ENCODE measurements around the gene ENOX1. TPM values are rescaled to one million over a fixed set of nuclear protein-coding genes. Genes with fewer than 3 reads are reported as not detected.

ENOX1 gene
- polyA plus RNA-seq, 1 donor (not counting 4 experiments of a cell fraction or from before 2014, with no cell fraction given), result 1.1 TPM

DNA sequence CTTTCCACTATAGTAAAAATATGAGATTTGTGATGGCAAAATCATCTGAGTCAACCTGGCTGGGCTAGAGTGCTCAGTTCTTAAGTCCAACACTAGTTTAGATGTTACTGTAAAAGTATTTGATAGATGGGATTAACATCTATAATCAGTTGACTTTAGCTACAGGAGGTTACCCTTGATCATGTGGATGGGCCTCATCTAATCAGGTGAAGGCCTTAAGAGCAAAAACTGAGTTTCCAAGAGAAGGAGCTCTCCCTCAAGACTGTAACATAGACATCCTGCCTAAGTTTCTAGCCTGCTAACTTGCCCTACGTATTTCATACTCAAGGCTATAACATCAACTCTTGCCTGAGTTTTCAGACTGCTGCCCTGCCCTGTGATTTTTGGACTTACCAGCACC, 132.8 kb downstream of the ENOX1 start:
- FAIRE-seq, result no peak
- Histone ChIP-seq H3K27me3 (ENCODE audit: control insufficient read depth, extremely low read depth, insufficient read depth, low read length) (no peaks in the 10 kb centered on the region), H4K20me1 (ENCODE audit: control insufficient read depth, extremely low read depth, insufficient read depth, low read length) (no peaks in the 10 kb centered on the region), H2AFZ (ENCODE audit: control insufficient read depth, low read length) (no peak overlapping the region), H3K27ac (ENCODE audit: control insufficient read depth, insufficient read depth, low read length) (no peak overlapping the region), H3K4me2 (ENCODE audit: control insufficient read depth, extremely low read depth, insufficient read depth, low read depth, low read length) (no peak overlapping the region), H3K9ac (ENCODE audit: control insufficient read depth, extremely low read depth, insufficient read depth, low read length) (no peak overlapping the region), H3K36me3 (ENCODE audit: control insufficient read depth in 2 of 2, extremely low read depth in 1 of 2, insufficient read depth in 2 of 2, low read length in 2 of 2) (no peaks in the 10 kb centered on the region), H3K79me2 (ENCODE audit: control insufficient read depth, insufficient read depth, low read length) (no peaks in the 10 kb centered on the region), H3K4me3 (ENCODE audit: control insufficient read depth in 2 of 3, extremely low read depth in 1 of 3, insufficient read depth in 2 of 3, low read depth in 1 of 3, low read length in 3 of 3) (no peak overlapping the region), H3K9me3 (ENCODE audit: control insufficient read depth, low read depth, low read length) (no peaks in the 10 kb centered on the region), H3K4me1 (ENCODE audit: control insufficient read depth, extremely low read depth, insufficient read depth, low read length) (no peaks in the 10 kb centered on the region), H3K9me1 (ENCODE audit: control insufficient read depth, extremely low read depth, insufficient read depth, low read length) (no peaks in the 10 kb centered on the region)
- DNase-seq (ENCODE audit: low read depth, low spot score), result no peak
- dilution Hi-C loops (cut with MboI; ENCODE audit: extremely low pct_ligation_motif_present, low sequenced_read_pairs), result no loop called here
- no peak for TF ChIP-seq EZH2 (IDR thresholded peaks at IDR 0.05; ENCODE audit: low read length)
- TF ChIP-seq, protein P1, sequence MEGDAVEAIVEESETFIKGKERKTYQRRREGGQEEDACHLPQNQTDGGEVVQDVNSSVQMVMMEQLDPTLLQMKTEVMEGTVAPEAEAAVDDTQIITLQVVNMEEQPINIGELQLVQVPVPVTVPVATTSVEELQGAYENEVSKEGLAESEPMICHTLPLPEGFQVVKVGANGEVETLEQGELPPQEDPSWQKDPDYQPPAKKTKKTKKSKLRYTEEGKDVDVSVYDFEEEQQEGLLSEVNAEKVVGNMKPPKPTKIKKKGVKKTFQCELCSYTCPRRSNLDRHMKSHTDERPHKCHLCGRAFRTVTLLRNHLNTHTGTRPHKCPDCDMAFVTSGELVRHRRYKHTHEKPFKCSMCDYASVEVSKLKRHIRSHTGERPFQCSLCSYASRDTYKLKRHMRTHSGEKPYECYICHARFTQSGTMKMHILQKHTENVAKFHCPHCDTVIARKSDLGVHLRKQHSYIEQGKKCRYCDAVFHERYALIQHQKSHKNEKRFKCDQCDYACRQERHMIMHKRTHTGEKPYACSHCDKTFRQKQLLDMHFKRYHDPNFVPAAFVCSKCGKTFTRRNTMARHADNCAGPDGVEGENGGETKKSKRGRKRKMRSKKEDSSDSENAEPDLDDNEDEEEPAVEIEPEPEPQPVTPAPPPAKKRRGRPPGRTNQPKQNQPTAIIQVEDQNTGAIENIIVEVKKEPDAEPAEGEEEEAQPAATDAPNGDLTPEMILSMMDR (optimal IDR thresholded peaks at IDR 0.05 in 1 of 3, IDR thresholded peaks at IDR 0.05 in 1 of 3, conservative IDR thresholded peaks at IDR 0.05 in 1 of 3; ENCODE audit: extremely low read depth in 1 of 3, insufficient read depth in 2 of 3, low read length in 3 of 3), result no peak

DNA sequence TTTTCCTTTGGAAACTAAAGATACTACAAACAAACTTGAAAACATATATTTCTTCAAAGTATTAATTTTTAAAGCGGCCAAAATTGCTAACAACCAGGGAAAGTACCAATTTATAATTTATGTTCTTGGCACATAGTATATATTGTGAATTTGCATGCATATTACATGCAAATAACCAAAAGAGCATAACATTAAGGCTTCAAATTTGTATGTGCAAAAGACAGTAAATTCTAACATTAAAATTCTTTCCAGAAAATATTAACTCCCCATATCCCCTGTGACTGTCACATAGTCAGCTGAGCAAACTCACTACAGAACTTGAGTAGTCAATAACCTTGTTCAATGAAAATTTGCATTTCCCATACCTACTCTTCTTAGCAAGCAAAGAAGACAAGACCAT, 133.4 kb downstream of the ENOX1 start:
- no peak for DNase-seq (ENCODE audit: low read depth, low spot score)
- dilution Hi-C loops (cut with MboI; ENCODE audit: extremely low pct_ligation_motif_present, low sequenced_read_pairs), result no loop called here
- H4K20me1 ChIP-seq (ENCODE audit: control insufficient read depth, extremely low read depth, insufficient read depth, low read length), result no peaks in the 10 kb centered on the region
- no peak overlapping the region for H2AFZ ChIP-seq (ENCODE audit: control insufficient read depth, low read length)
- TF ChIP-seq, protein P1 (optimal IDR thresholded peaks at IDR 0.05 in 1 of 3, IDR thresholded peaks at IDR 0.05 in 1 of 3, conservative IDR thresholded peaks at IDR 0.05 in 1 of 3; ENCODE audit: extremely low read depth in 1 of 3, insufficient read depth in 2 of 3, low read length in 3 of 3), result no peak
- TF ChIP-seq EZH2 (IDR thresholded peaks at IDR 0.05; ENCODE audit: low read length), result no peak
- no peaks in the 10 kb centered on the region for H3K79me2 ChIP-seq (ENCODE audit: control insufficient read depth, insufficient read depth, low read length)
- no peak overlapping the region for H3K4me3 ChIP-seq (ENCODE audit: control insufficient read depth in 2 of 3, extremely low read depth in 1 of 3, insufficient read depth in 2 of 3, low read depth in 1 of 3, low read length in 3 of 3)
- no peak for FAIRE-seq
- no peaks in the 10 kb centered on the region for H3K9me3 ChIP-seq (ENCODE audit: control insufficient read depth, low read depth, low read length)
- no peak overlapping the region for H3K9ac ChIP-seq (ENCODE audit: control insufficient read depth, extremely low read depth, insufficient read depth, low read length)
- H3K27me3 ChIP-seq (ENCODE audit: control insufficient read depth, extremely low read depth, insufficient read depth, low read length), result no peaks in the 10 kb centered on the region
- H3K27ac ChIP-seq (ENCODE audit: control insufficient read depth, insufficient read depth, low read length), result no peak overlapping the region
- H3K4me1 ChIP-seq (ENCODE audit: control insufficient read depth, extremely low read depth, insufficient read depth, low read length), result no peaks in the 10 kb centered on the region
- H3K4me2 ChIP-seq (ENCODE audit: control insufficient read depth, extremely low read depth, insufficient read depth, low read depth, low read length), result no peak overlapping the region
- H3K36me3 ChIP-seq (ENCODE audit: control insufficient read depth in 2 of 2, extremely low read depth in 1 of 2, insufficient read depth in 2 of 2, low read length in 2 of 2), result no peaks in the 10 kb centered on the region
- no peaks in the 10 kb centered on the region for H3K9me1 ChIP-seq (ENCODE audit: control insufficient read depth, extremely low read depth, insufficient read depth, low read length)

All from keratinocyte (primary cell).